Activated naive CD4-positive, alpha-beta T cell treated with anti-CD3 and anti-CD28 coated beads, Interleukin-2, amount 50 U/mL, for 72 hours (primary cell): ENCODE results near the gene SDK2. TPM values are rescaled to one million over a fixed set of nuclear protein-coding genes. Genes with fewer than 3 reads are reported as not detected.
A peak's percentile ranks its signal among the peaks of the same experiment; 100 is the strongest.

Source experiments
- ATAC-seq, 2 donors: fragments of 150-1000 bp; cut with Tn5 transposase; 2 replicates each; pipeline ENCODE4 v1.10.0; 2021; ENCODE audit warnings: mild to moderate bottlenecking in 2 of 2, moderate library complexity in 2 of 2
- DNase-seq, 2 donors: peaks; one replicate each; pipeline ENCODE4 v3.0.0; 2021 to 2022; ENCODE audit warnings: low spot score in 2 of 2
- H3K27ac Mint-ChIP-seq, 2 donors: one replicate each; pipeline ENCODE4 v1.8.0; 2022; ENCODE audit warnings: mild to moderate bottlenecking in 2 of 2, mixed read lengths in 2 of 2
- H3K36me3 Mint-ChIP-seq, 2 donors: one replicate each; pipeline ENCODE4 v1.8.0; 2022; ENCODE audit warnings: mixed read lengths in 2 of 2
- H3K9me3 Mint-ChIP-seq, 2 donors: one replicate each; pipeline ENCODE4 v1.8.0; 2022; ENCODE audit warnings: mixed read lengths in 2 of 2
- total RNA-seq, 2 donors: library from RNA; stranded (reverse); gene quantifications; one replicate each; pipeline ENCODE4 v1.2.3, GENCODE V29; 2022

The SDK2 gene, protein sequence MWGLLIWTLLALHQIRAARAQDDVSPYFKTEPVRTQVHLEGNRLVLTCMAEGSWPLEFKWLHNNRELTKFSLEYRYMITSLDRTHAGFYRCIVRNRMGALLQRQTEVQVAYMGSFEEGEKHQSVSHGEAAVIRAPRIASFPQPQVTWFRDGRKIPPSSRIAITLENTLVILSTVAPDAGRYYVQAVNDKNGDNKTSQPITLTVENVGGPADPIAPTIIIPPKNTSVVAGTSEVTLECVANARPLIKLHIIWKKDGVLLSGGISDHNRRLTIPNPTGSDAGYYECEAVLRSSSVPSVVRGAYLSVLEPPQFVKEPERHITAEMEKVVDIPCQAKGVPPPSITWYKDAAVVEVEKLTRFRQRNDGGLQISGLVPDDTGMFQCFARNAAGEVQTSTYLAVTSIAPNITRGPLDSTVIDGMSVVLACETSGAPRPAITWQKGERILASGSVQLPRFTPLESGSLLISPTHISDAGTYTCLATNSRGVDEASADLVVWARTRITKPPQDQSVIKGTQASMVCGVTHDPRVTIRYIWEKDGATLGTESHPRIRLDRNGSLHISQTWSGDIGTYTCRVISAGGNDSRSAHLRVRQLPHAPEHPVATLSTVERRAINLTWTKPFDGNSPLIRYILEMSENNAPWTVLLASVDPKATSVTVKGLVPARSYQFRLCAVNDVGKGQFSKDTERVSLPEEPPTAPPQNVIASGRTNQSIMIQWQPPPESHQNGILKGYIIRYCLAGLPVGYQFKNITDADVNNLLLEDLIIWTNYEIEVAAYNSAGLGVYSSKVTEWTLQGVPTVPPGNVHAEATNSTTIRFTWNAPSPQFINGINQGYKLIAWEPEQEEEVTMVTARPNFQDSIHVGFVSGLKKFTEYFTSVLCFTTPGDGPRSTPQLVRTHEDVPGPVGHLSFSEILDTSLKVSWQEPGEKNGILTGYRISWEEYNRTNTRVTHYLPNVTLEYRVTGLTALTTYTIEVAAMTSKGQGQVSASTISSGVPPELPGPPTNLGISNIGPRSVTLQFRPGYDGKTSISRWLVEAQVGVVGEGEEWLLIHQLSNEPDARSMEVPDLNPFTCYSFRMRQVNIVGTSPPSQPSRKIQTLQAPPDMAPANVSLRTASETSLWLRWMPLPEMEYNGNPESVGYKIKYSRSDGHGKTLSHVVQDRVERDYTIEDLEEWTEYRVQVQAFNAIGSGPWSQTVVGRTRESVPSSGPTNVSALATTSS (N-terminal part only)
- total RNA-seq = 1 to 10 TPM in 1 of 2 donors, under 1 TPM in 1; 0.66 to 1.5 TPM

DNA sequence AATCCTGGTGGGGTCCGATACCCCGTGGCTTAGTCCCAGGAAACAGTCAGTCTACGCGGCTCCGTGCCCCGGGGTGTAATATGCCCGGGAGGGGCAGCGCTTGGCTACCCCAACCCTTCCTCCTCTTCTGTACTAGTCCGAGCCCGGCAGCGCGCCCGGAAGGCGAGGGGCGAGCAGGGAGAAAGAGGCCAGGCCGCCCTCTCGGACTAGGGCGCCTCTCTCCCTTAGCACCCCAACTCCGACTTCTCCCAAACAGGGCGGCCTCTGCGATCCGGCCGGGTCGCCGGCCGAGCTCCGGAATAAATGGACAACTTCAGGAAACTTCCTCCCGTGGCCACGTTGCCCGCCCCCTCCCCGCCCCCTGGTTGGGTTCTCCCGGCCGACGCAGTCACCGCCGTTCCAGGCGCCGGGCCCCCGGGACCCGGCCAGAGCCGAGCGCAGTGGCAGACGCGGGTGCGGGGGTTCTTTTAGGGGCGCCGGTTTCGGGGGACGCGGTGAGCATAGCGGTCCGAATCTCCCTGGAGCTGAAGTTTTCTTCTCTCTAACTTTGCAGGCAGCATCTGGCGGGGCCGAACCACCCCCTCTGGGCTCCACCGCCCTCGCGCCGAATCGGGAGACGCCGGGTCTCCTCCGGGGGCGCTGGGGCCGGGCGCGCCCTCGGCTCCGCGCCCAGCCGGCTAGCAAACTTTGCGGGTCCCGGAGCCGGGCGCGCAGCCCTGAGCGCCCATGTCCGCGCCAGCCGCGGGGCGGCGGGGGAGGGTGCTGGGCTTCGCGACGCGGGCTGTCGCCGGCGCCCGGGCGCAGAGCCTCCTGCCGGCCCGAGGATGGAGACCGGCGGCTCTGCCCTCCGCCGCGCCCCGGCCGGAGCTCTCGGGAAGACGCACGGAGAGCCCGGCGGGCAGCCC is at the start of gene SDK2:
SDK2 (minus strand) TSS at position 301 of the 905 bp plus-strand sequence. CDS start 357 bp downstream, outside the sequence.
- H3K36me3 Mint-ChIP-seq = no peaks in the 10 kb centered on the region
- no peak within 1 kb of the TSS for H3K27ac Mint-ChIP-seq
- DNase-seq (peak in 1 of 2 donors; percentile 14), ATAC-seq (peak; percentile 38 to 49)
- H3K9me3 Mint-ChIP-seq = no peaks in the 10 kb centered on the region

DNA sequence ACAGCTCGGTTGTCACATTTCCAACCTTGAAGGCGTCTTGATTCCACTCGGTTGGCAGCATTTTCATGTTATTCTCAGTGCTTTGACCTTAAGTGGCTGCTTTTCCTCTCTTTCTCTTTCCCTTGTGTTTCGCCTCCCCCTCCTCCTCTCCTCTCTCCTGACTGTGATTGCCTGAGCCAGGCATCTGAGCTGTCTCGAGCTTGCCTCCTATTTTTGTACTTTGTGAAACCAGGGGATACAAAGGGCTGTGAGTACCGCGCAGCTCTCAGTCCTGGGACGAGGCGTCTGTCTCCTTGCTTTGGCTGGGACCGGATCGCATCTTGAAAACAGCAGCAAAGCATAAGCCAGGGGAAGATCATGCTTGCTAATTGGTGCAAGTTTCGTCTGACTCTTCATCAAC is 48.8 kb upstream of the SDK2 start:
- no peak overlapping the region for H3K27ac Mint-ChIP-seq
- no peak for DNase-seq
- no peak for ATAC-seq
- H3K9me3 Mint-ChIP-seq = peaks cover 6 to 8% of the 10 kb centered on the region in 2 donors
- no peaks in the 10 kb centered on the region for H3K36me3 Mint-ChIP-seq

DNA sequence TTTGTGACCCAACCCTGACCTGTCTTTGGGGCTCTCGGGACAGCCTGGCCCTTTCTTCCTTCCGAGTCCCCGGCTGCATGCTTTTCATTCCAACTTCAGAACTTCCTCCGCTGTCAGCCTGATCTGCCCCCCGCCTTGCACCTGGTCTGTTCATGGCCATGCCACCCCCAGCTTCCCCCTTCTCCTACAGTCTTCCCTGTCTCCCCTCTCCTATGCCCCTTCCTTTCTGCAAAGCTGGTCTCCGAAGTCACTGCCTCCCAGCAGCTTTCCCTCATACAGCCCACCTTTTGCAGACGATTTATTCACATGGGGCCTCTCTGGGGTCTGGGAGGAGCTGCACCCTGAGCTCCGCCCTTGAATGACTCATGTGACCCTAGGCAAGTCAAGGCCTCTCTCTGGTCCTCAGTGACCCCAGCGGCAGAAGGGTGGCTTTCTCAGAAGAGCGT is 47.1 kb upstream of the SDK2 start:
- ATAC-seq = no peak
- H3K36me3 Mint-ChIP-seq = no peaks in the 10 kb centered on the region
- no peak overlapping the region for H3K27ac Mint-ChIP-seq

DNA sequence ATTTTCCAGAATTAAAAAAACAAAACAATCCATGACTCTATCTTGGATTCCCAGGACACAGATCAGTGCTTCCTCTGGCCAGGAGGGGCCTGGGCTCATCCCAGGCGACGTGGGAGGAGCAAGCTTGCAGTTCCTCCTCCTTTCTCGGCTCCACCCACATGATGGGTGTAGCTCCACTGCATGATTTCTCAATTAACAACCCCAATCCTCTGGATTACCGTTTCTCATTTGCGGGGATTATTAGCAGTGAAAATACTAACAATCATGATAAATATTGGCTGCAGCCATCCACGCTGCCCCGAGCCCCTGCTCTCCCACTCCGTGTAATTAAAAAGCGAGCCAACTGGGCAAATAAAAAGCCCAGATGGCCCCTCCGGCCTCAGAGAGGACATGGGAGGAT is 46.4 kb upstream of the SDK2 start:
- no peak overlapping the region for H3K27ac Mint-ChIP-seq
- no peaks in the 10 kb centered on the region for H3K36me3 Mint-ChIP-seq
- no peak for DNase-seq
- no peak for ATAC-seq
- peaks cover 0 to 10% of the 10 kb centered on the region in 2 donors for H3K9me3 Mint-ChIP-seq

More for the DNA sequence above, 47.1 kb upstream of the SDK2 start:
- no peak for DNase-seq
- peaks cover 5 to 14% of the 10 kb centered on the region in 2 donors for H3K9me3 Mint-ChIP-seq

DNA sequence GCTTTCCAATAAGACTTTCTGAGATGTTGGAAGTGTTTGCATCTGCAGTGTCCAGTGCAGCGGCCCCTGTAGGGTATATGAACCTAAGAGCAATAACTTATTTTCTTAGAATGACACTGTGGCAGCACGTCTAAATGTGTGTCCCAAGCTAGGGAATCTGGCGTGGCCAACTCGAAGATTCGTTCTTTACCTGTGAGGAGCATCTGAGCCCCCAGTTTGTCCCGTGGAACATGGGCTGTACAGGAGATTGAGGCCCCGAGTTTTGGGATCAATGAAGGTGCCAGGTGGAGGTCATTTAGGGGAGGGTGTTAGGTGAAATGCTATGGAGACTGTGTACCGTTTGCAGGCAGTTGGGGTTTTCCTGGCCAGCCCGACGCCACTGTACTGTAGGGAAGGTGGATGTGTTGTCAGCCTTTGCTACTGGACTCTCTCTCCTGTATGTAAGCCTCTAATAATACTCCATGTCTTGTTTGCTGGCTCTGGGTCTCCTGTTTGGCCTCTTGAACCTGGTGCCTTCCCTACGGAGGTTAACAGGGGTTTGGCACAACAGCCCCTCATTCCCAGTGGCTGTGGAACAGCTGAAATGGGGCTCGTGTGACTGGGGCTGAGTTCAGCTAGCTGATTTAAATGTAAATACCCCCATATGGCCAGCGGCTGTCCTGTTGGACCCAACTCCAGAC is 45.5 kb upstream of the SDK2 start:
- Mint-ChIP-seq H3K27ac (no peak overlapping the region), H3K9me3 (peaks cover 0 to 10% of the 10 kb centered on the region in 2 donors), H3K36me3 (no peaks in the 10 kb centered on the region)
- ATAC-seq (no peak), DNase-seq (no peak)

DNA sequence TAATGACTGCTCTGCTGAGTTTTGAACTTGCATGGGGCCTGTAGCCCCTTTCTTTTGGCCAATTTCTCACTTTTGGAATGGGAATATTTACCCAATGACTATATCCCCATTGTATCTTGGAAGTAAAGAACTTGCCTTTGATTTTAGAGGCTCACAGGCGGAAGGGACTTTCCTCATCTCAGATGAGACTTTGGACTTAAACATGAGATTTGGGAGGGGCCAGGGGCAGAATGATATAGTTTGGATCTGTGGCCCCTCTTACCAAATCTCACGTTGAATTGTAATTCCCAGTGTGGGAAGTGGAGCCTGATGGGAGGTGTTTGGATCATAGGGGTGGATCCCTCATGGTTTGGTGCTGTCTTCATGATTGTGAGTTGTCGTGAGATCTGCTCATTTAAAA is 42.7 kb upstream of the SDK2 start:
- Mint-ChIP-seq H3K27ac (no peak overlapping the region), H3K36me3 (peaks cover 0 to 3% of the 10 kb centered on the region in 2 donors), H3K9me3 (peaks cover 0 to 18% of the 10 kb centered on the region in 2 donors)
- DNase-seq (no peak), ATAC-seq (no peak)

DNA sequence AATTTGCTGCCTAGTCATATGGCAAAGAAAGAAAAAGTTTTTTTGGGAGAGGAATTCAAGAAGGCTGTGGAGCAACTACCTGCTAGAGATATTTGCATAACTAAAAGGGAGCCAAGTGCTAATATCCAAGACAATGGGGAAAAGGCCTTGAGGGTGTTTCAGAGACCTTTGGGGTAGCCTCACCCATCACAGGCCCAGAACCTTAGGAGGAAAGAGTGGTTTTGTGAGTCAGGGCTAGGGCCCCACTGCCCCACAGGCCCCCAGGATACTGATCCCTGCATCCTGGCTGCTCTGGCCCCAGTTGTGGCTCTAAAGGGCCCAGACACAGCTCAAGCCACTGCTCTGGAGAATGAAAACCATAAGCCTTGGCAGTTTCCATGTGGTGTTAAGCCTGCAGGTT is 41.9 kb upstream of the SDK2 start:
- Mint-ChIP-seq H3K36me3 (peaks cover 0 to 10% of the 10 kb centered on the region in 2 donors), H3K9me3 (peaks cover 5 to 26% of the 10 kb centered on the region in 2 donors), H3K27ac (no peak overlapping the region)
- ATAC-seq (no peak), DNase-seq (no peak)

DNA sequence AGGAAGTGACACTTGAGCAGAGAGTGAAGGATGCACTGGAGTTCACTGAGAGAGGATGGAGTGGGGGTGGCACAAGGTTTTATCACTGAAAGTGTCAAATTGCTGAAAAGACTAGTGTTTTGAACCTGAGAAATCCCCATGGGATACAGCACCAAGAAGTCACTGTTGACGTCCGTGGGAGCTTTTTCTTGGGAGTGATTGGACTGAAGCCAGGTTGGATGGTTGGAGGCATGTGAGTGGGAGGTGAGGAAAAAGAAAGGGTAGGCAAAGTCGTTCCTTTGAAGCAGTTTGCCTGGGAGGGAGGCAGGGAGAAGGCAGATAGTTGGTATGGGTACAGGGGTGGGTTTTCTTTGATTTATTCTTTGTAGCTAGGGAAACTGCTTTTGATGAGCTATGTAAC is 39.9 kb upstream of the SDK2 start:
- peaks cover 0 to 10% of the 10 kb centered on the region in 2 donors for H3K36me3 Mint-ChIP-seq
- ATAC-seq = no peak
- DNase-seq = no peak
- no peak overlapping the region for H3K27ac Mint-ChIP-seq
- H3K9me3 Mint-ChIP-seq = peaks cover 5 to 26% of the 10 kb centered on the region in 2 donors

DNA sequence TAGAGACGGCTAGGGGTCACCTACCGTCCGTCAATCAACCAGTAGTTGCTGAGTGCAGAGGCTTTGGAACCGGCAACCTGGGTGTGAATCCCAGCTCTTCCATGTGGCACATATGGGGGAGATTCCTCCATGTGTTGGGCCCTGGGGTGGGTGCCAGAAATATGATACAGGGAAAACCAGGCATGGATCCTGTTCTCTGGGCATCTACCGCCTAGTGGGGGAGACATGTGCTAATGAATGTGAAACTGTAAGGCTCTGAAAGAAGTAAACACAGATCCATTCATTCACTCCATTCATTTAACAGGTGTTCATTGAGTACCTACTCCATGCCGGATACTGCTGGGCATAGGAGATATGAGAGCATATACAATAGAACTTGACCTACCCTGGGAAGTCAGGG is 39.5 kb upstream of the SDK2 start:
- Mint-ChIP-seq H3K27ac (no peak overlapping the region), H3K9me3 (peaks cover 5 to 26% of the 10 kb centered on the region in 2 donors), H3K36me3 (peaks cover 0 to 10% of the 10 kb centered on the region in 2 donors)
- no peak for ATAC-seq
- no peak for DNase-seq

DNA sequence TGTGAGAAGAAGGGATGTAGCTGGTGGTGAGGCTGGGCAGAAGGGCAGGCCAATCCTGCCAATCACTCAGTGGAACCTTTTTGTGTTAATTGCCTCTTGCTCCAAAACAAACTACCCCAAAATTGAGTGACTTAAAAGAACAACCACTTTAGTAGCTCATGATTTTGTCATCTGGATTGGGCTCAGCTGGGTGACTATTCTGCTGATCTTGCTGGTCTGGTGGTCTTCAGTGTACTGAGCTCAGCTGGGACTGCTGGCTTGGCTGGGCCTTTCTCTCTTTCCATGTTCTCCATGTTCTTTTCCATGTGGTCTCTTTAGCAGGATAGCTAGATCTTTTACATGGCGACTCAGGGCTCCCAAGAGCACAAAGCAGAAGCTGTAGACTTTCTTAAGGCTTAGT is 37.7 kb upstream of the SDK2 start:
- Mint-ChIP-seq H3K9me3 (peaks cover 5 to 16% of the 10 kb centered on the region in 2 donors), H3K27ac (no peak overlapping the region), H3K36me3 (peaks cover 0 to 10% of the 10 kb centered on the region in 2 donors)
- DNase-seq (no peak), ATAC-seq (no peak)

DNA sequence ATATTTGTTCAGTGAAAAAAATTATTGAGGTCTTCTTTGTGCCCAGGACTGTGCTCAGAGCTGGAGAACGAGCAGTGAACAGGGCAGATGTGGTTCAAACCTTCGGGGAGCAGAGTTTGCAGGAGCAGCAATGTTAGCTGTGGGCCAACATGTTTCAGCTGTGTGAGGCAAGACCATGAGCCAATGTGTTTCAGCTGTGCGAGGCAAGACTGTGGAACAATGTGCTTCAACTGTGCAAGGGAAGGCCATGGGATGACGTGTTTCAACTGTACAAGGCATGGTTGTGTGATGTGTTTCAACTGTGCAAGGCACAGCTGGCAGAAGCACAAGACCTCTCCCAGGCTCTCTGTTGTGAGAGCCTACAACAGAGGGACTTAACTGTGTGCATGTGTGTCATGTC is 35.2 kb upstream of the SDK2 start:
- DNase-seq (no peak), ATAC-seq (no peak)
- Mint-ChIP-seq H3K27ac (no peak overlapping the region), H3K9me3 (peaks cover 5 to 16% of the 10 kb centered on the region in 2 donors), H3K36me3 (peaks cover 0 to 10% of the 10 kb centered on the region in 2 donors)

DNA sequence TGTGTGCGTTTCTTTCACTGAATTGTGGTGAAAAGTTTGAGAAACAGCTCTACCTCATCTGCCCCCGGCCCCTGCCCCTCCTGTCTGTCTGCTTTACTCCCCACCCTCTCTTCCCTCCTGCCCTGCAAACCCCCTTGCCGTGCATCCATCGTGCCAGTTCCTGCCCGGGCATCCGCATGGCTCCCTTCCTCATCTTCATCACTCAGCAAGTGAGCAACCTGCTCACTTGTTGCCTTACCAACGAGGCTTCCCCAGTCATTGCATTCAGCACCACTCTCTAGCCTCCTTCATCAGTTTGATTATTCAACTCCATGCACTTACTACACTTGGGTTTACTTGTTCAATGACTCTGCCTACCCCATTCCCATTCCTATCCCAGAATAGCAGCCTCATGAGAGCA is 34.8 kb upstream of the SDK2 start:
- peaks cover 5 to 16% of the 10 kb centered on the region in 2 donors for H3K9me3 Mint-ChIP-seq
- no peak for ATAC-seq
- DNase-seq = no peak
- H3K36me3 Mint-ChIP-seq = peaks cover 0 to 10% of the 10 kb centered on the region in 2 donors
- H3K27ac Mint-ChIP-seq = no peak overlapping the region

DNA sequence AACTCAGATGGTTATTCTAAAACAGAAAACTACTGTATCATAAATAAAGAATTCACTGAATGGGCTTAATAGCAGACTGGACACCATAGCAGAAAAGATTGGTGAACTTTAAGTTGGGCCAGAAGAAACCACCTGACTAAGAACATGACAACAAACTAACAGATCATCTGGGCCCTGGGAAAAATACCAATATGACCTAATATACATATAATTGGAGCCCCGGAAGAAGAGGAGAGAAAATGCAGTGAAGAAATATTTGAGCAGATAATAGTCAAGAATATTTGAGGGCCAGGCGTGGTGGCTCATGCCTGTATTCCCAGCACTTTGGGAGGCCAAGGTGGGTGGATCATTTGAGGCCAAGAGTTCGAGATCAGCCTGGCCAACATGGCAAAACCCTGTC is 25.5 kb upstream of the SDK2 start:
- H3K9me3 Mint-ChIP-seq = peaks cover 3 to 9% of the 10 kb centered on the region in 2 donors
- ATAC-seq = no peak
- no peaks in the 10 kb centered on the region for H3K36me3 Mint-ChIP-seq
- no peak overlapping the region for H3K27ac Mint-ChIP-seq
- no peak for DNase-seq

DNA sequence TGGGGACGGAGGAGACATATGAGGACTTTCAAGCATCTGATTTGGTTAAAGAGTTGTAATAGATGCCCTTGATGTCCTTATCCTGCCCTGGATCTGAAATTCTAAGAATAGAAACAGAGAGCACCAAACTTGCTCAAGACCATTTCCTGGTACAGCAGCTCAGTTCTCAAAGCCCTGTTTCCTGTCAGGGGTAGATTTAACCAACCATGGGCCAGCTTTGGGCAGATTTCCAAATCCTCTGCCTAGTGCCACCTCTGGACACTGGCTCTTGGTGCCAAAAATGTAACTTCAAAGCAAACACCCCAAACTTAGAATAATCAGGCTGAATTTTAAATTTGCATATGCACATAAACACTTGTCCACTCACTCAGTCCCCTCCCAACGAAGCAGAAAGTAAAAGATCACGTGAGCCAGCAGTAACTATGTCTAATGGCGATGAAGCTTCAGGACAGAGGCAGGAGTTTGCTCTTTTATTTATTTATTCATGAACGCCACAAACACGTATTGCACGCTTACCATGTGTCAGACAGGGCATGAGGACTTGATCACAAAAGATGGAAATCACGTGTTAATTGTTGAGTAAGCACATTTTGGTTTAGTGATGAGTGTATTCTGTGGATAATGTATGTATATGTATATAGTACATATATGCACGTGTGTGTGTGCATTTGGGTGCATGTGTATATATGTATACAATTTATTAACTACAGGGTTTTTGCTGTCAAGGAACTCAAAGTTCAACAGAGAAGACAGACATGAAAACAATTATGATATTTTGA is 23.1 kb upstream of the SDK2 start:
- ATAC-seq (peak in 1 of 2 donors; percentile 73), DNase-seq (no peak)
- H3K9me3 Mint-ChIP-seq = peaks cover 3 to 9% of the 10 kb centered on the region in 2 donors
- H3K27ac Mint-ChIP-seq = peak overlapping the region; percentile 58 to 69
- no peaks in the 10 kb centered on the region for H3K36me3 Mint-ChIP-seq
